Measurements from ENCODE around the gene DNAJC16.

- TF ChIP-seq EP300 (IDR thresholded peaks at IDR 0.05; ENCODE audit: low read depth) = no peak
- no peak for TF ChIP-seq CTCF (IDR thresholded peaks at IDR 0.05)
- no peak for TF ChIP-seq POLR2A (IDR thresholded peaks at IDR 0.05)
- TF ChIP-seq POLR2AphosphoS5 (IDR thresholded peaks at IDR 0.05) = no peak
Observed at GRCh38 chr1:15557594-15557993, 30.9 kb downstream of the DNAJC16 start.
